ENCODE measurements around the gene NUP214. TPM values are rescaled to one million over a fixed set of nuclear protein-coding genes. Genes with fewer than 3 reads are reported as not detected.
"Not testable (repeated sequence)": the region's sequence is repeated elsewhere in the genome, so short reads cannot be mapped to it uniquely, and the experiment has no call there.

The NUP214 gene
- total RNA-seq, 1 experiment from 2014 or later: 21.5 TPM

DNA sequence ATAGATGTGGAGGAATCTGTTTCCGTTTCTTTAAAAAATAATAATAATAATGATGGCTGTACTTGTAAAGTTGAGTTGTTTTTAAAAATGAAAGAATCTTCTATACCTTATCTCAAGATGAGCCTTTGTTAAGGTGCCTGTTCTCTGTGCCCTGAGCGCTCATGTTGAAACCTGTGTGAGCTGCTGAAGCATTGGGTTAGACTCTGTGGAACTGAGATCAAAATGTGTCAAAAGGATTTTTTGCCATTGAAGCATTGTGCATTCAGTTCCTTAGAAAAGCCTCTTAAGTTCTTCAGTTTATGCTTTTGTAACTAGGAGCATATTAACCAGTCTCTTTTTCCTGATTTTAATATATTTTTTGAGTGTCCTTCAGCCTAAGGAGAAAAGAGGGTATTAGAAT lies 67.7 kb downstream of the NUP214 start:
- no peak for DNase-seq (ENCODE audit: low read depth)

DNA sequence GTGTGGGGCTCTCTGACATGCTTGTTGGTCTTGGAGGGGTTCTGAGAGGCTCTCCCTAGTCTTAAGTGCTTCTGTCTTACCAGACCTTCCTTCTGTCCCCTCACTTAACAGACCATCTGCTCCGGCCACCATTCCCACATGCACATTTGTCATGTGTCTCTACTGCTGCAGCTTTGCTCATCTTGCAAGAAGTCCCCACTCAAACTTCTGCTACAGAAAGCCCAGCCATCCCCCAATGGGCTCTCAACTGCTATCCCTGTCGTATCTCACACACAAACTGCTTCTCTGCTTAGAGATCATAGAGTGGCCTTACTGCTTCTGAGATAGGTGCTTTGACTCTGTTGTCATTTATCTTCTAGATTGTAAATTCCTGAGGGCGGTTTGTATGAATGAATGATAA lies 69.4 kb downstream of the NUP214 start:
- DNase-seq (ENCODE audit: low read depth): no peak

DNA sequence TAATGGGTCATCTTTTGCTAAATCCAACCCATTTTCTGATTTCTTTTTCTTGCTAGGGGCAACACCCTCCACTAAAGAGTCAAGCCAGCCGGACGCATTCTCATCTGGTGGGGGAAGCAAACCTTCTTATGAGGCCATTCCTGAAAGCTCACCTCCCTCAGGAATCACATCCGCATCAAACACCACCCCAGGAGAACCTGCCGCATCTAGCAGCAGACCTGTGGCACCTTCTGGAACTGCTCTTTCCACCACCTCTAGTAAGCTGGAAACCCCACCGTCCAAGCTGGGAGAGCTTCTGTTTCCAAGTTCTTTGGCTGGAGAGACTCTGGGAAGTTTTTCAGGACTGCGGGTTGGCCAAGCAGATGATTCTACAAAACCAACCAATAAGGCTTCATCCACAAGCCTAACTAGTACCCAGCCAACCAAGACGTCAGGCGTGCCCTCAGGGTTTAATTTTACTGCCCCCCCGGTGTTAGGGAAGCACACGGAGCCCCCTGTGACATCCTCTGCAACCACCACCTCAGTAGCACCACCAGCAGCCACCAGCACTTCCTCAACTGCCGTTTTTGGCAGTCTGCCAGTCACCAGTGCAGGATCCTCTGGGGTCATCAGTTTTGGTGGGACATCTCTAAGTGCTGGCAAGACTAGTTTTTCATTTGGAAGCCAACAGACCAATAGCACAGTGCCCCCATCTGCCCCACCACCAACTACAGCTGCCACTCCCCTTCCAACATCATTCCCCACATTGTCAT lies 72.0 kb downstream of the NUP214 start:
- DNase-seq (ENCODE audit: low read depth): no peak

DNA sequence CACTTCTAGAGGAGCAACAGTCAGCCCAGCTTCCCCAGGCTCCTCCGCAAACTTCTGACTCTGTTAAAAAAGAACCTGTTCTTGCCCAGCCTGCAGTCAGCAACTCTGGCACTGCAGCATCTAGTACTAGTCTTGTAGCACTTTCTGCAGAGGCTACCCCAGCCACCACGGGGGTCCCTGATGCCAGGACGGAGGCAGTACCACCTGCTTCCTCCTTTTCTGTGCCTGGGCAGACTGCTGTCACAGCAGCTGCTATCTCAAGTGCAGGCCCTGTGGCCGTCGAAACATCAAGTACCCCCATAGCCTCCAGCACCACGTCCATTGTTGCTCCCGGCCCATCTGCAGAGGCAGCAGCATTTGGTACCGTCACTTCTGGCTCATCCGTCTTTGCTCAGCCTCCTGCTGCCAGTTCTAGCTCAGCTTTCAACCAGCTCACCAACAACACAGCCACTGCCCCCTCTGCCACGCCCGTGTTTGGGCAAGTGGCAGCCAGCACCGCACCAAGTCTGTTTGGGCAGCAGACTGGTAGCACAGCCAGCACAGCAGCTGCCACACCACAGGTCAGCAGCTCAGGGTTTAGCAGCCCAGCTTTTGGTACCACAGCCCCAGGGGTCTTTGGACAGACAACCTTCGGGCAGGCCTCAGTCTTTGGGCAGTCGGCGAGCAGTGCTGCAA lies 72.8 kb downstream of the NUP214 start:
- no peak for DNase-seq (ENCODE audit: low read depth)

DNA sequence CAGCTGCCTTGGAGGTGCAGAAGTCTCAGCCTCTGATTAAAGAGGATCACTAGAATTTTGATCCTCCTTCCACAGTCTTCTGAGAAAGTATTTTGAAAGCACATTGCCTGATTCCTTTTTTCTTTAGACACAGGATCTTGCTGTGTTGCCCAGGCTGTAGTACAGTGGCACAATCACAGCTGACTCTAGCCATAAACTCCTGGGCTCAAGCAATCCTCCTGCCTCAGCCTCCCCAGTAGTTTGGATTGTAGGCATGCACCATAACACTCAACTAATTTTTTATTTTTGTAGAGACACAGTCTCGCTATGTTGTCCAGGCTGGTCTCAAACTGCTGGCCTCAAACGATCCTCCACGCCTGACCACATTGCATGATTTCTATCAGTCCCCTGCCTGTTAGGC lies 76.5 kb downstream of the NUP214 start:
- no peak for DNase-seq (ENCODE audit: low read depth)

DNA sequence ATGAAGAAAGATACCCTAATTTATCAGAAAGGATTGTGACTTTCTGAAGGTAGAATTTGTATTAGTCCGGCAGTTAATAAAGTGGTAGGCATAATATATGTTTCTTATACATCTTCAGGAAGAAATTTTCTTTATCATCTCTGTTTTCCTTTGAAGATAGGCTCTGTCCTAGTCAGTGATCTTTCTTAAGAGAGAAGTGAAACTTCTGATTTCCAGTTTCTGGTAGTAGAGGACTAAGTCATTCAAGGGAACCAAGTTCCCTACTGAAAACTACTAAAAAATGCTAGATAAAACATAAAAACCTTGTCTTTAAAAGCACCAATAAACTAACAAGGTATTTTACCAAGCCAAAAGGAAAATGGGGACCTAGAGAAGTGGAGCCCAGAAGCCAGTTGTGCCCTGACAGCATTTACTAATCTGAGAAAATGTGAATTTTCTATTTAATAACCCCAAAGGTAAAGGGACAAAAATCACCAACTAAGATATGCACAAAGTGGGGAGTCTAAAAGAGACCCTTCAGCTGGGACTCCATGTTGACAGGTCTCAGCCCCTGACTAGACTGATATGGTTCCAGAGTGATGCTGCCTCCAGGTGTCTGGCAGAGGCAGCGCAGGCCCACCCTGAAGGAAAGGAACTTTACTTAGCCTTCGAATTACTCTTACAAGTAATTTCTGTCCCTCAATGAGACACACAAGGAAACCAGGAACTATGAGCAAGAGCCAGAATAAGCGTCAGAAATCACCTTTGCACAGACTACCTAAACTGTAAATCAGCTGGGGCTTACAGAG lies 78.2 kb downstream of the NUP214 start:
- no peak for DNase-seq (ENCODE audit: low read depth)

DNA sequence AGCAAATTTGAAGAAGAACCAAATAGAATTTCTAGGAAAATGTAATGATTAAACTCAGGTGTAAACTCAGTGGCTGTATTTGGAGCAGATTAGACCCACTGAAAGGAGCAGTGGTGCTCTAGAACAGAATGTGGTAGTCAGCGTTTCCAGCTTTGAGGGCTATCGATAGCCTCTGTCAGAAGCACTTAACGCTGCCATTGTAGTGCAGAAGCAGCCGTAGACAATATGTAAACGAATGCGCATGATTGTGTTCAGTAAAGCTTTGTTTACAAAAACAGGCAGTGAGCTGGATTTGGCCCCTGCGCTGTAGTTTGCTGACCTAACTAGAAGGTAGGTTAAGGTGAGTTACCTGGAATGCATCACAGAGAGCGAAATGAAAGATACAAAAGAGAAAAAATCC lies 78.9 kb downstream of the NUP214 start:
- no peak for DNase-seq (ENCODE audit: low read depth)

DNA sequence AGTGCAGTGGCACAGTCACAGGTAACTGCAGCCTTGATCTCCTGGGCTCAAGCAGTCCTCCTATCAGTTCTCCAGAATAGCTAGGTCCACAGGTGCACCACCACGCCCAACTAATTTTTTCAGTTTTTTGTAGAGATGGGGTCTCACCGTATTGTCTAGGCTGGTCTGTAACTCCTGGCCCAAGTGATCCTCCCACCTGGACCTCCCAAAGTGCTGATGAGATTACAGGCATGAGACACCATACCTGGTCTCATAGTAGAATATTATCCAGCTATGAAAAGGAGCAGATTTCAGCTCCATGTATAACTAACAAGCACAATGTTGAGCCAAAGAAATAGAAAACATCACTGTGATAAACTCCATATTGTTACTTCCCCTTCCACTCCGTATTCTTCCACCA lies 81.1 kb downstream of the NUP214 start:
- no peak for DNase-seq (ENCODE audit: low read depth)

DNA sequence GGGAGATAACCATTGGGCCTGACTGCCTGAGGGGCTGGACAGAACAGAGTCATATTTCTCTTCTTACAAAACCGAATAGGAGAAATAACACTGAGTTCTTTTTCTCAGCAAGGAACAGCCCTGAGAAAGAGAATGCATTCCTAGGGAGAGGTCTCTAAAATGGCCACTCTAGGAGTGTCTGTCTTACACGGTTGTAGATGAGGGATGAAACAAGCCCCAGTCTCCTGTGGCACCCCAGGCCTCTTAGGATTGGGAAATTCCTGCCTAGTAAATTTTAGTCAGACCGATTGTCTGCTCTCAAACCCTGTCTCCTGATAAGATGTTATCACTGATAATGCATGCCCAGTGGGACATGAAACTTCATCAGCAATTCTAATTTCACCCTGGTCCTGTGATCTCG lies 86.5 kb downstream of the NUP214 start:
- not testable (repeated sequence) for DNase-seq (ENCODE audit: low read depth)

DNA sequence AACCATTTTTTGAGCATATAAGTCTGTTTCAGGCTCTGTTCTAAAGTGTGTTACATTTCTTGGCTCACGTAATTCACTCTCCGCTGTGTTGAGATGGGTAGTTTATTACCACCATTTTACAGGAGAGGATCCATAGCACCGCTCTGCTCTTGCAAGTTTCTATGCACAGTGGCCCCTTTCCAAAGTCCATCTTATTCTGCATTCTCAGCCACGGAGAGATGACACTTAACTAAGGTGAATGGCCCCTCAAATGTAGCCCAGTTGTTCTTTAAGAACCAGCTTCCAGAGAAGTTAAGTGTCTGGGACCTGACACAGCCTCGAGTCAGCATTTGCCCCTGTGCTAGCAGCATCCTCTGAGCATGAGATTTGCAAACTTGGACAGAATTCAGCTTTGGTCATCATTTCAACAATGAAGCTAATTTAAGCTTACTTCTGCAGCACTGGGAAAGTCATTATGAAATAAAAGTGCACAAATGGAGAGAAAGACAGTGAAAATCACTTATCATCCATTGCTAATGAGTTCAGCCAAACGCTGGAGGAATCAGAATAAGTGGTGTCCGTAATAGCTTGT lies 89.0 kb downstream of the NUP214 start:
- peak; percentile 19 for DNase-seq (ENCODE audit: low read depth)

DNA sequence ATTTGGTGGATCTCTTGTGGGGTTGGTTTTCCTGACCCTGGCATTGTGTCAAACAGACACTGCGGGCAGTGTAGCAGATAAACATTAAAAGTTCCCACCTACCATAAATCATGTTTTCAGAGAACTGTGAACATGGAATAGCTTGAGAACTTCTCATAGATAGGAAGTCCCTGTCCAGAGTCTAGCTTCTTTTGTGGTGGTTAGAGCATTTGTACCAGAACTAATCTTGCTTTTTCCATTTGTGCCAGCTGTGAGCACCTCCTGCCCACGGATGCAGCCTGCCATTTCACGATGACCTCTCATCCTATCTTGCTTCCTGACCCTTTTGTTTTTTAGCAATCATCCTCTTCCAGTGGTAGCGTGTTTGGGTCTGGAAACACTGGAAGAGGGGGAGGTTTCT lies 89.5 kb downstream of the NUP214 start:
- no peak for DNase-seq (ENCODE audit: low read depth)

DNA sequence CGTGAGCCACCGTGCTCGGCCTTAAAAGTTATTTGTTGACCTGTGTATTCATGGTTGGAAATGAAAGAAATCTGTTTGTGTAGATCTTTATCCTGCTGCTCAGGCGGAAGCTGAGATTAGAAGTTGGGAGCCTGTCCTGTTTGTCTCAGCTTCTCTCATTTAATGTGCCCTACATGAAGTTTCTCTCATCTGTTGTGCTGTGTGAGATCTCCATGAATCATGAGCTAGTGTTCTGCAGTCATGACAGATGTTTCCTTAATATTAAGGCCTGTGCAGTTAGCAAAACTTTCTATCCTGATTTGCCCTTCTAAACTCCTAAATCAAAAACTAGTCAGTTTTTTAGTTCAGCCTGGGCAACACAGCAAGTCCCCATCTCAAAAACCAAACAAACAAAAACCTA lies 91.4 kb downstream of the NUP214 start:
- DNase-seq (ENCODE audit: low read depth): no peak

DNA sequence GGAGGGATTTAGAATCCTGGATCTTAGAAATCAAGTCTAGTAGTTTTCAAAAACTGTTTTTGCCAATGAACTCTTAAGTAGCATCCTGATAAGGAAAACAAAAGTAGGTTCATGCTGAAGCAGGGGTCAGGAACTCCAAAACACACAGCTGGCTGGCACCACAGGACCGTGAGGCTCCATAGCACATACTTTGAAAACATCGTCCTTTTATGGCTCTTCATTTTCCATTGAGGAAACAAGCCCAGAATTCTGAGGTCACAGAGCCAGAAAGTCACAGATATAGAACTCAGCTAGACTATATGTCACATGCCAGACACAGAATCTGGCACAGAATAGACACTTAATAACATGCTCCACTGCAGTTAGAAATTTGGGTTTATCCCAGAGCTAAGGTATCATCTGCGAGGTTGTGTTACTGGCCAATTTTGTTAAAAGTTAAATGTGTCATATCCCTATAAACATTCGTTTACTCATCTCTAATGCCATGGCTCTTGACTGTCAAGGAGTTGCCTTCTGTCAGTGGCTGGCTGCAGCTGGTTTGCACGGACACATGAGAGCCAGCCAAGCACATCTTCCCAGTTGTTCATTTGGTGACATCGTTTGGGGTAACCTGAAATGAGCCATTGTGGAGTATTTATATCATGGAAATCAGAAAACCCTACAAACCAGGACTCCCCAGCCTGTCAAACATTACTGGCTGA lies 92.1 kb downstream of the NUP214 start:
- DNase-seq (ENCODE audit: low read depth): no peak

DNA sequence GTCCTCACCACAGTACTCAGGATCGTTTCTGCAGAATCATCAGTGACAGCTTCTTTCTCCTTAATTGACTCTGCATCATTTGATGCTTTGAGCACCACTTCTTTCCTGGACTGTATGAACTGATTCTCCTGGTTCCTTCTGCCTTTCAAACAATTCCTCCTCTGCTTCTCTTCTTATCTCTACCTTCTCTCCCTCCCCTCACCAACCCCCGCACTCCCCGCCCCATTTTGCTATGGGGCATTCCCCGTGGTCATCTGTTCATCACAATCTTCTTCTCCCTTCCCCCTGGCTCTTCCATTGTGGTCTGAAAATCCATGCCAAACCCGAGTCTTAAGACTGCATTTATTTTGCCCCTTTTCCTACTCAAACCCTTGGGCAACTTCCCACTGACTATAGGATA lies 93.0 kb downstream of the NUP214 start:
- DNase-seq (ENCODE audit: low read depth): no peak

DNA sequence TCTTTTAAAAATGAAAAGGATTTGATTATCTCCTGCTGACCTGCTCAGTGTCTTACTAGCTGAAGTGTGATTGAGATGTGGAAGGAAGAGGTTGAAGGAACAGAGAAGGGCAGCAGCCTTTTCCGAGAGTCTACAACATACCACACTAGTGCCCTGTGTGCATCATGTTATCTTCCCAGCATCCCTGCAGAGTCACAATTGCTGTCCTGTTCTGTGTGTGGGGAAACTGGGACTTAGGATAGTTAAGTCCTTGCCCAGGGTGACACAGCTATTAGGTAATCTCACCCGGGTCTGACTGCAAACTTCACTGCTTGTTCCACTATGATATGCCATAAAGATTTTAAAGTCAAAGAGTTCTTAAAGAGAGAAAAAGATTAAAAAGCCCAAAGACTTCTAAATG lies 95.1 kb downstream of the NUP214 start:
- no peak for DNase-seq (ENCODE audit: low read depth)

DNA sequence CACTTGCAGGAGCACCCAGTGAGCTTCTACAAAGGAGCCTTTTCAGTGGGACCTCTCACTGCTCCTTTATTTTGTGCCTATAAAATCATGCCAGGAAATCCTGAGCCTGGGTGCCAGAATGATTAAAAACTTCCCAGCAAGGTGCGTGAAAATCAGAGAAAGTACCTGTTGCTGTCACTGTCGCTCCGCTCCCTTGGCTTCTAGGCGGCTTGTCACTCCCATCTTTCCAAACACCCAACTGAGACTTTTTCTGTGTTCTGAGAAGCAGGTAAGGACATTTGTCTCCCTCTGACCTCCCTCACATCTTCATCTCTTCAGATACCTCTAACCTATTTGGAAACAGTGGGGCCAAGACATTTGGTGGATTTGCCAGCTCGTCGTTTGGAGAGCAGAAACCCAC lies 97.1 kb downstream of the NUP214 start:
- DNase-seq (ENCODE audit: low read depth): no peak

DNA sequence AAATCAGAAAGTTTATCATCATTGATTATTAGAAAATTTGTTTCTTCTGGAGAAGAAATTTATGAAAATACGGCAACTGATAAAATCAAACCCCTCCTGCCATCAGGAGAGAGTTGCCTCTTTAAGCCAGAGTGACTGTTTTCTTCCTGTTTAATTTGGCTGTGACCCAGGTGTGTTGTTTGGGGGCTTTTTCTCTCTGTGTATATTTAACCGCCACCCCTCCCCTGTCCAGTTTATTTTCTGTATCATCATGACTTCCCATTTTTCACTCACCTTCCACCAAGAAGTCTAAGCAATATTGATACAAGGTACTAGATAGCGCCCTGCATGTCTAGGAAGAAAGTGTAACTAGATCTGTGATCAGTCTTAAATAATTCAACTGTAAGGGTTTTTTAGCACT lies 100.8 kb downstream of the NUP214 start:
- DNase-seq (ENCODE audit: low read depth): no peak

DNA sequence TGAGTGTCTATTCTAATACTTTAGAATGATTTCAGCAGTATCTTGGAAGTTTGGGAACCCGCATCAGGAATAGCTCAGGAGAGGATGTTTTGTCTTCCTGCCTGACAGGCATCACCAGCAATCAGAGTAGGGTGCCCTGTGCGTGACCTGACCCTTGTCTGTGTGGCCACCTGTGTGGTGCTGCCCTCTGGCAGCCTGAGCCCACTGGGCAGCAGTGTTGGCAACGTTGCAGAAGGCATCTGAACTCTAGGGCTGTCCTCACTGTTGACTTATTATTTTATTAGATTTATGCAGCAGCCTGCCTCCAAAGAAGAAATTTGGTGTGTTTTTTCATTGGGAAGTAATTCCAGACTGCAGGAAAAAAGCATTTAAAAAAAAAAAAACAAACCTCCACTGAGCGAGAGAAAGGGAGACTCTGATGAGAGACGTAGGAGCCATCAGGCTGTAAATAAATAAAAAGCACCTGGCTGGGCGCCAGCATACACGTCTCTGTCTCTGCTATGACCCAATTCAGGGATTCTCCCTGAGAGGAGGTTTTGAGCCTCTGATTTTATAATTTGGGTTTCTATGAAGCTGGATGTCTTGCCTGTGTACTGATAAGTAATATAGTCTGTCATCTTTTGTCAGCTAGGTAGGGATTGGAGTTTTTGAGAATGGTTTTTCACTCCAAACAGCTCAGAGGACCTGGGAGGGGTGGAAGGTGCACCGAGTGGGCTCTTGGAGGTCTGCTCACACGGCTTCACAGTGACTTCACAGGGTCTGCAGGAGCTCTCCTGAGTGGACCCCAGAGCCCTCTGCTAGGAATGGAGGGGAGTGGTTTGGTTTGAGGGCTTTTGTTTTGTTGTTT lies 101.9 kb downstream of the NUP214 start:
- DNase-seq (ENCODE audit: low read depth): no peak

DNA sequence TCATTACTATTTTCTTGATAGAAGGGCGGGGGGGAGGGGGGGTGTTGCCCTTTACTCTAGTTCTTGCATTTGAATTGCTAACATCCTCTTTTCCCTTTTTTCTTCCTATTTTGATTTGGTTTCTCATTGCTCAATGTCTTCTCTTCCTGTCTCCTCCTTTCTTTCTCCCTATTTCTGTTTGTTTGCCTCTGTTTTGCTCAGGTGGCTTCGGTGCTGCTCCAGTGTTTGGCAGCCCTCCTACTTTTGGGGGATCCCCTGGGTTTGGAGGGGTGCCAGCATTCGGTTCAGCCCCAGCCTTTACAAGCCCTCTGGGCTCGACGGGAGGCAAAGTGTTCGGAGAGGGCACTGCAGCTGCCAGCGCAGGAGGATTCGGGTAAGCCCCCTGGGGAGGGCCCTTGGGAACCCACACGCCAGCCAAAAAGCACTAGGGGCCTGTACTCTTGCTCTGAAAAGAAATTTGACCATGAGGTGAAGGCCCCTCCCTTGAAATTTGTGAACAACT lies 102.6 kb downstream of the NUP214 start:
- DNase-seq (ENCODE audit: low read depth): no peak

DNA sequence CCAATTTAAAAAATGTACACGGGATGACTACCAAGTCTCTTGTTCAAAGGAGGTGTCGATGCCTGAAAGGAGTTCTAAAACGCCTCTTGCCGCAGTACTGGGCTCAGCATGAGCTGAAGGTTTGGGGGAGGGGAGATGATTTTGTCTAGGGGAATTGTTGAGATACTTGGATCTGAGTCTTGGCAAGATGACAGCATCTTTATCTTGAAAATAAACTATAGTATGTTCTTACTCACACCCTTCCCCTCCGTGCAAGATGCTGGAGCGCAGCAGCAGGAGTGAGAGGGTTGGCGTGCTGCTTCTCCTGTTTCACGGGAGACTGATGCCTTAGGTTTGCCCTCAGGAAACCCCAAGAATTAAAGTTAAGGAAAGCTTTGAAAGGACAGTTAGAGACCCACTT lies 103.6 kb downstream of the NUP214 start:
- no peak for DNase-seq (ENCODE audit: low read depth)

DNA sequence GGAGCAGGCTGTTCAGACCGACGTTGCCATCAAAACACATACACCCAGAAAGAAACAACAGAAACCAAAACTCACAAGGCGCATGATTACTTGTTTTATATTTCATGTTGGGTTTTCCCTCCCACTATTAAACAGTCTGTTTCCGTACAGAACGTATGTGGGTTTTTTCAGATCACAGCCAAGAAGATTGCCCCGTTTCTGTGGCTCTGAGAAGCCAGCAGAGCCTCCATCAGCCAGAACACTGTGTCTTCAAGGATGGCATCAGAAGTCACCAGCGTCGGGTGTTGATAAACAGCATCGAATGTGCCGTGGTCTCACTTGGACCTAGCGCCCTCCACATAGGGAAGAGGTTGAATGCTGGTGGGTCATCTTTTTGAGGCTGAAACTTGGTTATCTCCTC lies 108.2 kb downstream of the NUP214 start:
- no peak for DNase-seq (ENCODE audit: low read depth)
